HG03439 (cell line): ENCODE results near the gene NACC1.

ENCODE experiments used
- ATAC-seq: cut with Tn5 transposase; IDR thresholded peaks from one replicate; pipeline ENCODE4 v1.9.1; 2021; ENCODE audit warnings: mild to moderate bottlenecking, moderate library complexity; ENCODE audit not compliant: unreplicated experiment

Gene NACC1

DNA sequence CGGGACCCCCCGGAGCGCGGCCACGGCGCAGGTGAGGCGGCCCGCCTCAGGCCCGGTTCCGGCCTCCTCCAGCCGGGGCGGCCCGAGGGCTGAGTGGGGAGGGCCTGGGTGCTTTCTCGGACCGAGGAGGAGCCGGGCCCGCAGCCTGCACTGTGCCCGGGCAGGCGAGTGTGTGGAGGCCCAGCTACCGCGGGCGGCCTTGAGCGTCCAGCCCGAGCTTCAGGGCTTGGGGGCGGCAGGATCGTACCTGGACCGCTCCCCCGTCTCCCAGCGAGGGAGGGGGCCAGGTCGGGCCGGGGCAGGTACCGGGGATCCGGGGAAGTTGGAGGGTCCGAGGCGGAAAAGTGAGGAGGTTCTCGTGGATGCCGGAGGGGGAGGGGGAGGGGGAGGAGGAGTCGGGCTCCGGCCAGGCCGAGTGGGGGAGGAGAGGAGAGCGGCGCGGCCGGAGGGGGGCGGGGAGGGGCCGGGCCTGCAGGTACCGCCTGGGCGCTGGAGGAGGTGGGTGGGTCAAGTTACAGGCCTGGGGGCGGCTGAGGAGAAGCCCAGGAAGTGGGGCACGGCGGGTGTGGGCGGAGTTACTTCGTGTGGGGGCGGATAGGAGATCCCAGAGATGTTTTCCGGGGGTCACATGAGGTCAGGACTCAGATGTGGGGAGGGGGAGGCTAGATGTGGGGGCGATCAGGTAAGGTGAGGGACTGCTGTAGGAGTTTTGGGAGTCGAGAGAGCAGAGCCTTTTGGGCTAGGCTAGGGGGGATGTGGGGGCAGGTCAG lies 545 bp downstream of the NACC1 start:
- no peak for ATAC-seq

DNA sequence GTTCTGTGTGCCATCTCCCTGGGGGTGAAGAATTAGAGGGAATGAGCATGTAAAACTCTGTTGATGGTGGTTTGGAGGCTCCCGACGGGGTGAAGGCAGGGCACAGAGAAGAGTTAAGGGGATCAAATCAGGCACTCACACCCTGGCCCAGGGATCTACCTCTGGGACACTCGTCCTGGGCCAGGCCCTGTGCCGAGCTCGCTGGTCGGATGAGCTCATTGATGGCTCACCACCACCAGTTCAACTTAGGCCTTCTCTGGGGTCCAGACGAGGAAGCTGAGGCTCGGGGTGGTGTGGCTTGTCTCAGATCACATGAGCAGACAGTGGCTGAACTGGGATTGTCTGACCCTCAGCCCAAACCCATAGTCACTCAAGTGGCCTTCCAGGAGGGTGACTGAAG lies 1.6 kb downstream of the NACC1 start:
- ATAC-seq: no peak

DNA sequence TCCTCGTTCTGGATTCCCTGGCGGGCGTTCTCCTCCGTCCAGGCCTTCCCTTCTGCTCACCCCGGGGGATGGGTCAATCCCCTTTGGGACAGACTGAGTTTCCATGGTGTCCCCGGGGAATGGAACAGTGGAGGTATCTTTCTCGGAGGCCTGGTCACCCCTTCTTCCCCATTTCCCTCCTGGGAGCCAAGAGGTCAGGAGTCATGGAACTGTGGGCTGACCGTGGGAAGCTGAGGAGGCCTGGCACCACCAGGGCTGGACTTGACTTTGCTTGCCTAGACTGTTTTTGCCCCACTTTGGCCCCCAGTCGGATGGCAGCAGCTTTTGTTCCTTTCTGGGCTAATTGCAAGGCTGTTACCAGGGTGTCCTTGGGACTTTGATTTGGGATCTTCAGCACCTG lies 2.0 kb downstream of the NACC1 start:
- no peak for ATAC-seq

DNA sequence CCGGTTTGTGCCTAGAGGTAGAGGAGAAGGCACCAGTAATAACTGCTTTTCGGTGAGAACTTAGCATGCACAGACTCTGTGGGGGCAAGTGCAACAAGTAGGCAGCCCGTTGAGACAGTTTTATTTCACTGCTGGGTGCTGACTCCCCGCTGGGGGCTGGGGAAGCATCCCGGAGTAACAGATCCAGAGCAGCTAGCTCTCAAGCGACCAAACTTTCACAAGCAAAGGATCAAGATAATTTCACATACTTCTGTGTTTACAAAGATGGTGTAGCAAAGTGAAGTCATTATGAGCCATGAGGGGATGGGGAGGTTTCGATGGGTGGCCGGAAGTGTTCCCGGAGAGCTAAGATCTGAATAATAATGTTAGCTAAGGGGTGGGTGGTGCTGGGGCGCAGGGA lies 2.8 kb downstream of the NACC1 start:
- no peak for ATAC-seq

DNA sequence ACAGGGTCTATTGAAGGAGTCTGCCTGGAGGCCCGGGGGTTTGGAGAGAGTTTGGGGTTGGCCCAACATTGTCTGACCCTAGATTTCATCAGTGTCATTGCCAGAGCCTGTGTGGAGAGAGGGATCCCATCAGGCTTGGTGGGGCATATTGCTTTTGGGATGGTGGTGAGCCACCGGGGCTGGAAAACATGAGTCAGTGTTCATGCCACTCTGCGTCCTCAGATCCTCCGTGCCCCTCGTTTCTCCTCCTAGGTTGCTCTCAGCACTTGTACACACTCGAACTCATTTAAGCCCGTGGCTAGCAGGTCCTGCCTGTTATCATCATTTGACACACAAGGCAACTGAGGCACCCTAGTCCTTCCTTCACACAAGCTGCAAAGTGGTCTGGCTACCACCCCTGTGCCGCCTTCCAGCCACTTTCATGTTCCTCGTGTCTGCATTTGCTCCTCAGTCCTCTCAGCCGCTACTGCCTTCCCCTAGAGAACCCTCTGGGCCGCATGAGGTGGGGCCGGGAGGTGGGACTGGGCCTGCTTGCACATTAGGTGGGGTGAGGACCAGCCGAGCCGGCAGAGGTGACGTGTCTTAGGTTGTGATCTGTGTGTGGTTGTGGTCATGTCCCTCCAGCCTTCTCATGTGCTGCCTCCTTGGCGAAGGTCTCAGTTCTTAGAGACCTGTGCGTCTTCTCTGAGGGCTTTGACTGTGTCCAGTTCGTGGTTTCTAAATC lies 3.6 kb downstream of the NACC1 start:
- ATAC-seq: no peak

DNA sequence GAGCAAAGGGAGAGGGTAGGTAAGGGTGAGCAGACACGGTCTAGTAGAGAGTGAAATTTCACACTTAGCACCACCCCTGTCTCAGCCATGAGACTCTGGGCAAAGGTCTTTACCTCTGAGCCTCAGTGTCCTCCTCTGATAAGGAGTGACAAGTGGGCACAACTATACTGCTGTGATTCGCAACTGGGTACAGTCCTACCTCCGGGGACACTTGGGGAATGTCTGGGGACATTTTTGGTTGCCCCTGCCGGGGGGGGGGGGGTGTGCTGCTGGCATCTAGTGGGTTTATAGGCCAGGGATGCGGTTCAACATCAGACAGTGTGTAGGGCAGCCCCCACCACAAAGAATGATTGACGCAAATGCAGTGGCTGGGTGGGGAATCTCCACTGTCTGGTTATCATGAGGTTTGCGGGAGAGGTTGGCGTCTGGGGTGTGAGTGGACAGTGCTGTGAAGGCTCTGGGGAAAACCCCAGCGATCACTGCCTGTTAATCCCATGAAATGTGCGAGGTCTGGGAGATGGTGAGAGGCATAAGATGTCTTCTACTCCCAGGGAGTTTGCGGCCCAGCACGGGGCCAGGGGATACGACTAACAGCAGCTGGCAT lies 4.3 kb downstream of the NACC1 start:
- no peak for ATAC-seq

DNA sequence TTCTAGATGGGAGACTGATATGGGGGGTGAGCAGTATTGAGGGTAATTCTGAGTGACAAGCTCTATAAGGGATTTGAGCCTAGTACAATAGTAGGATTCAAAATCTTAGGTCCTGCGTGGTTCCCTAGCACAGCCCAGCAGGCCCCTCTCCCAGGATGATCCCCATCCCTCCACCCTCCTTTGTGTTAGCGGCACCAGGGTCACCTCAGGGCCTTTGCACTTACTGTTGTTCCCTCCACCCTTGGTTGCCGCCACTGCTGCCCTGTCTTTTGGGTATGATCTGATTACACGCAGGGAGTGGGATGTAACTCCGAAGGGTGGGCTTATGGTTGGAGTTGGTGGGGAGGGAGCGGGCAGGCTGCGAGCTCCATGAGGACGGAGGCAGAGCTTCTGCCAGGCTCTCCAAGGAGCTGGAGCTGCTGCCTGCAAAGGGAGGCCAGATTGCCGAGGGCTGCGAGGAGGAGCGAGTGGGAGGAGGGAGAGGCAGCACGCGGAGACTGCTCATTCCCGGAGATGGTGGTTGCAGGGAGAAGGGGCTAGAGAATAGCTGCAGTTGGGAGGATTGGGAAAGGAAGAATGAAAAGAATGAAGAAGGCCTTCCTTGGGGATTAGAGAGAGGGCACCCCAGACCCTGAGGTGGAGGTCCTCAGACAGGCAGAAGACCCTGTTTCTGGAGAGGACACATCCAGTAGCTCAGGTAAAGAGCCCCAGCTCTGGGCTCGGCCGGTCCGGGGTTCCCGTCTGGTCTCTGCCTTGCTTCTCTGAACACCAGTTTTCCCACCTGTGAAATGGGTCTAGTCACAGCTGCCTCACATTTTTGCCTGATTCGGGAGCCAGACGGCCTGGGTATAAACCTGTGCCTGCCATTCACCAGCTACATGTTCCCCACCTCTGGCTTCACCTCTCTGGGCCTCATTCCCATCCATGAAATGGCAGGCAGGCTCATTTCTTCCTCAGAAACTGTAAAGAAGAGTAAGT lies 5.2 kb downstream of the NACC1 start:
- no peak for ATAC-seq

DNA sequence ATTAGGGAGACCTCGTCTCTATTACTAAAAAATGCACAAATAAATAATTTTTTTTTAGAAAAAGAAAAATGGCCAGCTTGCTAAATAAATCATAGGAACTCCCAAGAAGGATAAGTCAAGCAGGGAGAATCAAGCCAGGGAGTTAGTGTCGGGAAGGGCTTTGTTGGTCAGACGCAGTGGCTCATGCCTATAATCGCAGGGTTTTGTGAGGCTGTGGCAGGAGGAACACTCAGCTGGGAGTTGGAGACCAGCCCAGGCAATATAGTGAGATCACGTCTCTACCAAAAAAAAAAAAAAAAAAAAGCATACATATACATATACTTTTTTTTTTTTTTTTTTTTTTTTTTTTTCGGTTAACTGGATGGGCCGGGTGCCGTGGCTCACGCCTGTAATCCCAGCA lies 9.0 kb downstream of the NACC1 start:
- no peak for ATAC-seq

DNA sequence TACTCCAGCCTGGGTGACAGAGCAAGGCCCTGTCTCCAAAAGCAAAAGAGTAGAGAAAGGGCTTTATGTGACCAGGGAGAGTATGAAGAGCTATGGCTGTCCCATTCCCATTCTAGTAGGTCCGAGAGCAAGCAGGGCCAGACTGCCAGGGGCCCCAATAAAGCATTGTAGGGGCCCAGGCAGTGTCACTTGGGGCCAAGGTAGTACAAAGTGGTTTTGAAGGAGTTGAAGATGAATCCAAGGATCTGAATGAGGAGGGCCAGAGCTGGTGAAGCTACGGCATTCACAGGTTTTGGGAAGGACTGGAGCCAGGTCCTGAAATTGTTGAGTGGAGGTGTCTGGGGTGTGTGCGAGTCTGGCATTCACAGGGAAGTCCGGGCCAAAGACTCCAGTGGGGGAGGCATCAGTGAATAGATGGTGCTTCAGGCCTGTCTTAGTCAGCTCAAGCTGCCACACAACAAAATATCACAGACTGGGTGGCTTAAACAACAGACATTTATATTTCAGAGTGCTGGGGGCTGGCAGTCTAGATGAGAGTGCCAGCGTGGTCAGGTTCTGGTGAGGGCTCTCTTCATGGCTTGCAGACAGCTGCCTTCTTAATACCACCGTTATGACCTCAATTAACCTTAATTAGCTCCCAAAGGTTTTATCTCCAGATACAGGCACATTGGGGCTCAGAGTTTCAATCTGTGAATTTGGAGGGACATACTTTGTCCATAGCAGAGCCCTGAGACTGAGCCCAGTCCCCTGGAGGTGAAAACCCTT lies 9.9 kb downstream of the NACC1 start:
- ATAC-seq: no peak

DNA sequence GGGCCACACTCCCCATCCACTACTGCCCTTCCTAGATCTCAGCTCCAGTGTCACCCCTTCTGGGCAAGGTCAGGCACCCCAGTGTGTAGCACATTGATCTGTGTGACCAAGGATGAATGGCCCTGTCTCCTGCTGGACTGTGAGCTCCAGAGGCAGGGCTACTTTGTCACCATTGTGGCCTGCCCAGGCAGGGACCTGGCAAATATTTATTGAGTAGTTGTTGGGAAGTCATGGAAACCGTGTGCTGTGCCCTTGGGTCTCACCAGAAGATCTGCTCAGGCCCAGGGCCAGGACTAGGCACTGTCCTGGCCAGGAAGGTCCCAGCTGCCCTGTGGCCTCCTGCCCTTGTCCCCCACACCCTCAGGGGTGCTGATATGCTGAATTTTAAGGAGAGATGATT lies 10.5 kb downstream of the NACC1 start:
- ATAC-seq: no peak

DNA sequence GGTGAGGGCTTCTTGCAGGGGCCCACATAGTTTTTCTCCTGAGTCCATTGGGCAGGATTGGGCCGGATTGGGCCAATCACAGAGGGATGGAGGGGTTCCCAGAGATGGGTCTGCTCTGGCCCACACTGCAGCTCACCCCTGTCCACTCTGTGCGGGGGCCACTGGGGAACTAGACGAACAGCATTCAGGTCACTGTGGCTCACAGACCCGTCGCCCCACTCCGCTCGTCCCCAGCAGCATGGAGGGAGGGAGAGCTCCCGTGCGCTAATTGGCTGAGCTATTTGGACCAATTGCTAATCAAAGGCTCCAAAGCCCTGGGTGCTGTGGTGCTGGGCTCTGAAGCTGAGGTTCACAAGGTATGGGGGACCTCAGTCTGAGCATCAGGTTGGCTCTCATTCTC lies 11.3 kb downstream of the NACC1 start:
- ATAC-seq: no peak

DNA sequence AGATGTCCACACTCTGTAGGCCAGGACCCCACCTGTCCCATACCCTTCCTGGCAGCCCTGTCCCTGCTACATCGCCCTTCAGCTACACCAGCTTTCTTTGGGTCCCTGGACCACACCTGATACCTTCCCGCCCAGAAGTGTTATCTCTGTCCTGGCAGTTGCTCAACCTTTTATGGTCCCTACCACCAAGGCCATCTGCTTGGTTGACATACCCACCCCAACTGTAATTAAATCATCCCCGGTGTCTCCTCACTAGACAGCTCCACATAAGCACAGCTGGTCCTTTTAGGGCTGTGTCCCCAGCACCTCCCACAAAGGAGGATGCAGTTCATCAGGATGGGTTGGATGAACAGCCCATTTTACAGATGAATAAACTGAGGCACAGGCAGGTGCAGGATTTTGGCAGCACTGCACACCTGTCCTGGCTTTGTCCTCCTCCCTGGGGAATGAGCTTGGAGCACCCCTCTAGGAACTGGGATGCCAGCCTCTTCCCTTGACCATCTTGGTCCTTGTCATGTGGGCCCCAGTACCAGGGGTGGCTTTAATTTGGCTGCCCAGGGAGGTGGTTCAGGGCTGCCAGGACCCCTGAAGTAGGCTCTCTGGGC lies 12.9 kb downstream of the NACC1 start:
- no peak for ATAC-seq

DNA sequence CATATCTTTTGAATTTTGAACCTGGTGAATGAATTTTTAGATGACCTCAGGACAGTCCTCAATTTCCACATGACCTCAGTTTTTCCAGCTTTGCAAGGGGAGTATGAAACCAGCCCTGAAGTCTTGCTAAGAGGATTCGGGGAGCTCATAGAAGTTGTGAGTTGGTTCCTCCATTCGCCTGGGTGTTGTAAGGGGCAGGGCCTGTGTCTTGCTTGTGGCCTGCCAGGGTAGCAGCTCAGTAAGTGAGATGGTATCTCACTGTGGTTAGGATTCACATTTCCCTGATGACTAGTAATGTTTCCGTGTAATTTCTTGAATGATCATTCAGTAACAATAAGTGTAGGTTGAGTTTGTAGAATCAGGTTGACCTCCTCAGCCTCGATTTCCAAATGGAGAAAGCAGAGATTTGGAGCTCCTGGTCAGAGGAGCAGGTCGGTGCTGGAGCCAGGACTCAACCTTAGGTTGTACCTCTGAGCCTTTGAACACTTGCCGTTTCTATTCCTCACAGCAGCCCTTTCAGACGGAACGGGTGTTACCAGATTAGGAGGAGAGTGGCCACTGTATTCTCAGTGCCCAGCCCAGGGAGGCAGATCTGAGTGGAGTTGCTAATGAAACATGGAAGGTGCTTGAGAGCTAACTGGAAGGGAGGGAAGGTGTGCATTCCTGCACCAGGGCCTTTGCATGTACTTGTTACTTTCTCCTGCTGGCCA lies 14.6 kb downstream of the NACC1 start:
- no peak for ATAC-seq

DNA sequence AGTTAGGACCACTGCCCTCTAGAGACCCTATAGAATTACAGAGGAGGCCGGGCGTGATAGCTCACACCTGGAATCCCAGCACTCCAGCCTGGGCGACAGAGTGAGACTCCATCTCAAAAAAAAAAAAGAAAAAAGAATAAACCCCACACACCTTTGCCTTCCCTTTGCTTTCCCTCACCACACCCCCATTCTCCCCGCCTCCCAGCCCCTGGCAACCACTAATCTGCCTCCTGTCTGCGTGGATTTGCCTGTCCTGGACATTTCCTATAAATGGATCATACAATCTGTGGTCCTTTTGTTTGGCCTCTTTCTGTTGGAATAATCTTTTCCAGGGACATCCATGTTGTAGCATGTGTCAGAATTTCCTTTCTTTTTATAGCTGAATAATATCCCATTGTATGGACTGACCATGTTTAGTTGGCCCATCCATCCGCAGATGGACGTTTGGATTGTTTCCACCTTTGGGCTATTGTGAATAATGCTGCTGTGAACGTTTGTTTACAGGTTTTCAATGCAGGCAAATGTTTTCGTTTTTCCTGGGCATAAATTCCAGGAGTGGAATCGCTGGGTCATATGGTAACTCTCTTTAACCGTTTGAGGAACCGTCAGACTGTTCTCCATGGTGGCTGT lies 15.3 kb downstream of the NACC1 start:
- no peak for ATAC-seq

DNA sequence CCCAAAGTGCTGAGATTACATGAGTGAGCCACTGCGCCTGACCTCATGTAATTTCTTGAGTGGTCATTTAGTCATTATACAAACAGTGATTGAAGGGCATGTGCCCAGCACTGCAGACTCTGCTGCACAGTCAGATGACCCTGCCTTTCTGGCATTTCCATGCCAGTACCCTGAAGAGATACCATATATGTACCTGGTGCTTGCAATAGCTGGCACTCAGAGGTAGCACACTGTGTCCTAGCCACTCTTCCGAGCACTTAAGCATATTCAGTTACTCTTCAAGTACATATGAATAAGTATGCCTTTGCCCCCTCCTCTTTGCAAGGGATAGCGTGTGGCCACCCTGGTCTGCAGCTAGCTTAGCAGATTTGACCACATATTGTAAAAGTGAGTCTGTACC lies 16.6 kb downstream of the NACC1 start:
- no peak for ATAC-seq

DNA sequence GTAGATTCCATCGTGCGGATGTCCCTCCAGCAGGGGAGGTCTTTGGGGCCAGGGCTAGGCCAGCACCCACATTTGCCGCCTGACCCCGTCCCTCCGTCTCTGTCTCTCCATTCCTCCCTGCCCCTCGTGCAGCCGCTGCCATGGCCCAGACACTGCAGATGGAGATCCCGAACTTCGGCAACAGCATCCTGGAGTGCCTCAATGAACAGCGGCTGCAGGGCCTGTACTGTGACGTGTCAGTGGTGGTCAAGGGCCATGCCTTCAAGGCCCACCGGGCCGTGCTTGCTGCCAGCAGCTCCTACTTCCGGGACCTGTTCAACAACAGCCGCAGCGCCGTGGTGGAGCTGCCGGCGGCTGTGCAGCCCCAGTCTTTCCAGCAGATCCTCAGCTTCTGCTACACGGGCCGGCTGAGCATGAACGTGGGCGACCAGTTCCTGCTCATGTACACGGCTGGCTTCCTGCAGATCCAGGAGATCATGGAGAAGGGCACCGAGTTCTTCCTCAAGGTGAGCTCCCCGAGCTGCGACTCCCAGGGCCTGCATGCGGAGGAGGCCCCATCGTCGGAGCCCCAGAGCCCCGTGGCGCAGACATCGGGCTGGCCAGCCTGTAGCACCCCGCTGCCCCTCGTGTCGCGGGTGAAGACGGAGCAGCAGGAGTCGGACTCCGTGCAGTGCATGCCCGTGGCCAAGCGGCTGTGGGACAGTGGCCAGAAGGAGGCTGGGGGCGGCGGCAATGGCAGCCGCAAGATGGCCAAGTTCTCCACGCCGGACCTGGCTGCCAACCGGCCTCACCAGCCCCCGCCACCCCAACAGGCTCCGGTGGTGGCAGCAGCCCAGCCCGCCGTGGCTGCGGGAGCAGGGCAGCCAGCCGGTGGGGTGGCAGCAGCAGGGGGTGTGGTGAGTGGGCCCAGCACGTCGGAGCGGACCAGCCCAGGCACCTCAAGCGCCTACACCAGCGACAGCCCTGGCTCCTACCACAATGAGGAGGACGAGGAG lies 17.3 kb downstream of the NACC1 start:
- no peak for ATAC-seq

DNA sequence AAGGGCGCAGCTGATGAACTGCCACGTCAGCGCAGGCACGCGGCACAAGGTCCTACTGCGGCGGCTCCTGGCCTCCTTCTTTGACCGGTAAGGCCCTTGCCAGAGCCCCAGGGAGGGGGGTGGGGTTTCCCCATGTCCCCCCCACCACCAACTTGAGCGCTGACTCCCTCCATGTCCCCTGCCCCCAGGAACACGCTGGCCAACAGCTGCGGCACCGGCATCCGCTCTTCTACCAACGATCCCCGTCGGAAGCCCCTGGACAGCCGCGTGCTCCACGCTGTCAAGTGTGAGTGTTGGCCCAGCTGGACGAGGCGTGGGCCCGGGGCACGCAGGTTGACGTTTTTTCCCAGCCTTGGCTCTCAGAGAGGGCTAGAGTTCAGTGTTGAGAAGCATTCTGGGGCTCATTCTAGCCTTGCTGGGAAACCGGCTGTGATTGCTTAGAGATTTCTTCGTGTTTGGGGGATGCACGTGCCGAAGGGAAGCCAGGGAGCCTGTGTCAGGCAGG lies 19.3 kb downstream of the NACC1 start:
- ATAC-seq: no peak
